Stromal cell of bone marrow (primary cell): ENCODE results near the gene TMEM132D.
"Not testable (repeated sequence)": the region's sequence is repeated elsewhere in the genome, so short reads cannot be mapped to it uniquely, and the experiment has no call there.

Experiments used
- DNase-seq: peaks from one replicate; pipeline ENCODE4 v3.0.0-alpha.2; 2012; ENCODE audit warnings: low read depth

Gene TMEM132D

GRCh38 chr12:129237881-129238280, 665.9 kb downstream of the TMEM132D start:
- no peak for DNase-seq

GRCh38 chr12:129234209-129234608, 669.6 kb downstream of the TMEM132D start:
- DNase-seq = no peak

GRCh38 chr12:129231491-129231890, 672.3 kb downstream of the TMEM132D start:
- DNase-seq = no peak

- no peak for DNase-seq
Measured at GRCh38 chr12:129230995-129231394, 672.8 kb downstream of the TMEM132D start.

- no peak for DNase-seq
Measured at GRCh38 chr12:129226851-129227250, 677.0 kb downstream of the TMEM132D start.

GRCh38 chr12:129226005-129226404, 677.8 kb downstream of the TMEM132D start:
- DNase-seq = no peak

- no peak for DNase-seq
Measured at GRCh38 chr12:129215556-129215955, 688.3 kb downstream of the TMEM132D start.

- DNase-seq = no peak
Measured at GRCh38 chr12:129213551-129213950, 690.3 kb downstream of the TMEM132D start.

- DNase-seq = no peak
Measured at GRCh38 chr12:129211862-129212630, 691.8 kb downstream of the TMEM132D start.

GRCh38 chr12:129208566-129208965, 695.3 kb downstream of the TMEM132D start:
- DNase-seq = no peak

GRCh38 chr12:129207084-129207483, 696.7 kb downstream of the TMEM132D start:
- no peak for DNase-seq

GRCh38 chr12:129203456-129203855, 700.4 kb downstream of the TMEM132D start:
- no peak for DNase-seq

- DNase-seq = no peak
Measured at GRCh38 chr12:129202109-129202814, 701.6 kb downstream of the TMEM132D start.

GRCh38 chr12:129201029-129201428, 702.8 kb downstream of the TMEM132D start:
- no peak for DNase-seq

- no peak for DNase-seq
Measured at GRCh38 chr12:129200576-129200975, 703.2 kb downstream of the TMEM132D start.

GRCh38 chr12:129196927-129197326, 706.9 kb downstream of the TMEM132D start:
- no peak for DNase-seq

- DNase-seq = no peak
Measured at GRCh38 chr12:129195081-129195480, 708.7 kb downstream of the TMEM132D start.

GRCh38 chr12:129193263-129193871, 710.5 kb downstream of the TMEM132D start:
- no peak for DNase-seq

GRCh38 chr12:129190827-129191226, 713.0 kb downstream of the TMEM132D start:
- no peak for DNase-seq

GRCh38 chr12:129189879-129190278, 713.9 kb downstream of the TMEM132D start:
- not testable (repeated sequence) for DNase-seq

GRCh38 chr12:129186952-129187351, 716.9 kb downstream of the TMEM132D start:
- no peak for DNase-seq

GRCh38 chr12:129185855-129186254, 718.0 kb downstream of the TMEM132D start:
- DNase-seq = no peak
